Urinary bladder (tissue), 4 donors: ENCODE measurements around the gene DUSP2. TPM values are rescaled to one million over a fixed set of nuclear protein-coding genes. Genes with fewer than 3 reads are reported as not detected.

Source experiments
- DNase-seq: peaks from one replicate; pipeline ENCODE4 v3.0.0-alpha.2; 2015; ENCODE audit errors: extremely low spot score
- H3K27ac ChIP-seq: one replicate; pipeline ENCODE4 v1.5.1; 2013; ENCODE audit warnings: low read depth, mild to moderate bottlenecking, moderate library complexity
- H3K36me3 ChIP-seq: one replicate; pipeline ENCODE4 v1.6.1; 2013; ENCODE audit warnings: mild to moderate bottlenecking, moderate library complexity; ENCODE audit not compliant: insufficient read depth
- H3K4me1 ChIP-seq: one replicate; pipeline ENCODE4 v1.6.1; 2013; ENCODE audit warnings: mild to moderate bottlenecking, moderate library complexity; ENCODE audit not compliant: insufficient read depth
- H3K4me3 ChIP-seq: one replicate; pipeline ENCODE4 v1.5.1; 2013; ENCODE audit warnings: low read depth, low read length
- WGBS: extraction: QIAGEN DNeasy Blood & Tissue Kit; methylation state at CpG from one replicate; pipeline ENCODE4 v1.1.7; 2013; 5-methylcytosine and 5-hydroxymethylcytosine counted together
- polyA plus RNA-seq: library from polyadenylated mRNA; stranded (reverse); fragments of 200-250 nt; gene quantifications from one replicate; pipeline ENCODE4 v1.2.3, GENCODE V29; 2013
- total RNA-seq: library from RNA; depleted of rRNA; stranded (reverse); fragments of >200 nt; gene quantifications from one replicate; pipeline ENCODE4 v1.2.3, GENCODE V29; 2014
- donor health status: healthy with polysubstance abuse.
- donor health status: healthy.

DUSP2 gene
- total and polyA plus RNA-seq, 2 donors, result 18.1 to 18.5 TPM

GRCh38 chr2:96108151-96108540 is 37.1 kb downstream of the DUSP2 start:
- DNase-seq, result no peak
- no peaks in the 10 kb centered on the region for H3K36me3 ChIP-seq
- 58% methylated on average over 5 of the region's 5 CpGs for WGBS
- H3K4me3 ChIP-seq, result no peak overlapping the region
- no peak overlapping the region for H3K27ac ChIP-seq
- no peaks in the 10 kb centered on the region for H3K4me1 ChIP-seq

- Histone ChIP-seq H3K4me3 (no peak overlapping the region), H3K4me1 (no peaks in the 10 kb centered on the region), H3K27ac (no peak overlapping the region), H3K36me3 (no peaks in the 10 kb centered on the region)
- 84% methylated on average over 3 of the region's 3 CpGs for WGBS
- no peak for DNase-seq
These were observed 37.6 kb downstream of the DUSP2 start for GRCh38 chr2:96107708-96108065.

GRCh38 chr2:96106991-96107707 is 38.1 kb downstream of the DUSP2 start:
- no peak for DNase-seq
- H3K4me3 ChIP-seq, result no peak overlapping the region
- 80% methylated on average over 9 of the region's 9 CpGs for WGBS

GRCh38 chr2:96105994-96106715 is 39.1 kb downstream of the DUSP2 start:
- no peak for DNase-seq
- Histone ChIP-seq H3K27ac (no peak overlapping the region), H3K4me1 (no peaks in the 10 kb centered on the region), H3K36me3 (no peaks in the 10 kb centered on the region), H3K4me3 (no peak overlapping the region)
- 96% methylated on average over 8 of the region's 8 CpGs for WGBS

More at GRCh38 chr2:96106991-96107707, 38.1 kb downstream of the DUSP2 start:
- H3K36me3 ChIP-seq, result no peaks in the 10 kb centered on the region
- no peak overlapping the region for H3K27ac ChIP-seq
- no peaks in the 10 kb centered on the region for H3K4me1 ChIP-seq

GRCh38 chr2:96105152-96105915 is 39.9 kb downstream of the DUSP2 start:
- no peak for DNase-seq
- H3K4me3 ChIP-seq, result no peak overlapping the region
- H3K36me3 ChIP-seq, result no peaks in the 10 kb centered on the region
- no peaks in the 10 kb centered on the region for H3K4me1 ChIP-seq
- no peak overlapping the region for H3K27ac ChIP-seq
- 86% methylated on average over 3 of the region's 3 CpGs for WGBS

- H3K4me1 ChIP-seq, result no peaks in the 10 kb centered on the region
- WGBS, result 87% methylated on average over 6 of the region's 6 CpGs
- H3K27ac ChIP-seq, result no peak overlapping the region
- no peak overlapping the region for H3K4me3 ChIP-seq
- DNase-seq, result no peak
- no peaks in the 10 kb centered on the region for H3K36me3 ChIP-seq
These were observed 40.8 kb downstream of the DUSP2 start for GRCh38 chr2:96104487-96104861.

- no peak overlapping the region for H3K4me3 ChIP-seq
- no peak overlapping the region for H3K27ac ChIP-seq
- no peaks in the 10 kb centered on the region for H3K4me1 ChIP-seq
- H3K36me3 ChIP-seq, result no peaks in the 10 kb centered on the region
- DNase-seq, result no peak
- 35% methylated on average over 6 of the region's 6 CpGs for WGBS
These were observed 41.3 kb downstream of the DUSP2 start for GRCh38 chr2:96103761-96104486.

- Histone ChIP-seq H3K4me3 (no peak overlapping the region), H3K36me3 (no peaks in the 10 kb centered on the region), H3K27ac (no peak overlapping the region), H3K4me1 (no peaks in the 10 kb centered on the region)
- no peak for DNase-seq
- 83% methylated on average over 8 of the region's 8 CpGs for WGBS
These were observed 42.0 kb downstream of the DUSP2 start for GRCh38 chr2:96103187-96103601.

GRCh38 chr2:96102596-96103186 is 42.5 kb downstream of the DUSP2 start:
- WGBS, result 96% methylated on average over 15 of the region's 15 CpGs
- Histone ChIP-seq H3K36me3 (no peaks in the 10 kb centered on the region), H3K4me1 (no peaks in the 10 kb centered on the region), H3K4me3 (no peak overlapping the region), H3K27ac (no peak overlapping the region)
- no peak for DNase-seq

GRCh38 chr2:96100893-96101304 is 44.3 kb downstream of the DUSP2 start:
- H3K4me1 ChIP-seq, result no peaks in the 10 kb centered on the region
- no peak for DNase-seq
- no peak overlapping the region for H3K27ac ChIP-seq
- no peak overlapping the region for H3K4me3 ChIP-seq
- WGBS, result 91% methylated on average over 3 of the region's 3 CpGs
- H3K36me3 ChIP-seq, result no peaks in the 10 kb centered on the region

- no peak overlapping the region for H3K27ac ChIP-seq
- WGBS, result 65% methylated on average over 12 of the region's 12 CpGs
- H3K4me1 ChIP-seq, result no peaks in the 10 kb centered on the region
- no peak for DNase-seq
- H3K36me3 ChIP-seq, result no peaks in the 10 kb centered on the region
- H3K4me3 ChIP-seq, result no peak overlapping the region
These were observed 45.1 kb downstream of the DUSP2 start for GRCh38 chr2:96099861-96100798.

- Histone ChIP-seq H3K27ac (no peak overlapping the region), H3K4me1 (no peaks in the 10 kb centered on the region), H3K36me3 (no peaks in the 10 kb centered on the region), H3K4me3 (no peak overlapping the region)
- 73% methylated on average over 11 of the region's 11 CpGs for WGBS
- no peak for DNase-seq
These were observed 46.2 kb downstream of the DUSP2 start for GRCh38 chr2:96098900-96099590.
